ENCODE measurements around the gene HPGDS.

HPGDS gene

DNA sequence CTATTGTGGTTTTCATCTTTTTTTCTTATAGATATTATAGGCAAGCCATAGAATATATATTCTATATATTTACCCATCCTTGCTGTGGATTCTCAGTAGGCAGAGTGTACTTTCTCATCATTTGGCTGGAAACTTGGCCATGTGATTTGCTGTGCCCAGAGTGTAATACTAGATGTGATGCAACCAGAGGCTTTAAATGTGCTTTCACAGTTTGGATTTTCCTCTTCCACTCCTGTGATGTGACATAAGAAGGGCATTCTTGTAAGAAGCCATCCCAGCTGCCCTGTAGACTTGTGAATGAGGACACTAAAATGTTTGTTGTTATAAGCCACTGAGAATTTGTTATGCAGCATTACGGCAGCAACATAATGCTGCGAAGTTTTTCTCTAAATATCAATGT, 10.4 kb upstream of the HPGDS start:
- TF ChIP-seq, protein P1, sequence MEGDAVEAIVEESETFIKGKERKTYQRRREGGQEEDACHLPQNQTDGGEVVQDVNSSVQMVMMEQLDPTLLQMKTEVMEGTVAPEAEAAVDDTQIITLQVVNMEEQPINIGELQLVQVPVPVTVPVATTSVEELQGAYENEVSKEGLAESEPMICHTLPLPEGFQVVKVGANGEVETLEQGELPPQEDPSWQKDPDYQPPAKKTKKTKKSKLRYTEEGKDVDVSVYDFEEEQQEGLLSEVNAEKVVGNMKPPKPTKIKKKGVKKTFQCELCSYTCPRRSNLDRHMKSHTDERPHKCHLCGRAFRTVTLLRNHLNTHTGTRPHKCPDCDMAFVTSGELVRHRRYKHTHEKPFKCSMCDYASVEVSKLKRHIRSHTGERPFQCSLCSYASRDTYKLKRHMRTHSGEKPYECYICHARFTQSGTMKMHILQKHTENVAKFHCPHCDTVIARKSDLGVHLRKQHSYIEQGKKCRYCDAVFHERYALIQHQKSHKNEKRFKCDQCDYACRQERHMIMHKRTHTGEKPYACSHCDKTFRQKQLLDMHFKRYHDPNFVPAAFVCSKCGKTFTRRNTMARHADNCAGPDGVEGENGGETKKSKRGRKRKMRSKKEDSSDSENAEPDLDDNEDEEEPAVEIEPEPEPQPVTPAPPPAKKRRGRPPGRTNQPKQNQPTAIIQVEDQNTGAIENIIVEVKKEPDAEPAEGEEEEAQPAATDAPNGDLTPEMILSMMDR (IDR thresholded peaks at IDR 0.05): no peak

DNA sequence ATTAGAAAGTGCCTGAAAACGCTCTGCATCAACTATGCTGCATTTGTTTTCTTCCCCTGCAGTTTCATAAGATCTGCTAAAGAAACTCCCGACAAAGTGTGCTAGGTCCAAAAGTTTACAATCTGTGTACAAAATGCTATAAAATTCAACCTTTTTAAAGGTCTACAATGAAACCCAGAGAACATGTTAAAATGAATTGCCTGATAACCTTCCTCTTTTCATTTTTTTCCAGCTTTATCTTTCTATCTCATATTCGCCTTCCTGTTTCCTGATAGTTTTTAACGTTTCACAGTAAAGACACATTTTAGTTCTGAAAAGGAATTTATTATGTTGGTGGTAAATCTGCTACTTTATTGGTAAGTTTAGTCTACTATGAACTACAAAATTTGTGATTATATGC, 9.5 kb upstream of the HPGDS start:
- TF ChIP-seq, protein P1 (IDR thresholded peaks at IDR 0.05): no peak

DNA sequence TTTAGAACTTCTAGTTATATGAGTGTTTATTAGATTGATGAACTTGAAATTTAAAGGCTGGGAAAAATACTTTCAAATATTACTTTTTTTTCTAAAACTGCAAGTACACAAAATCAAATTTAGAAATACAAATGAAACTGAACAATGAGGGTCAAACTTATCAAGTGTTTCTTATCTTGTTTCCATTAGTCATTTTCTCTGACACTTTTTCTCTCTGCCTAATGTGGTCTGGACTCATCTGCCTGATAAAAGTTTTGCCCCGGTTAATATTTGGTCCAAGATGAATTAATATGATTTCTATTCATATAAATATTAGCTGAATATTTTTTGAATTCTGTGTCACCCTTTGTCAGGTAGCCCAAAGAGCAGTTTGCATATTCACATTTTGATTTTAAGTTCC, 8.7 kb upstream of the HPGDS start:
- TF ChIP-seq, protein P1 (IDR thresholded peaks at IDR 0.05): no peak

DNA sequence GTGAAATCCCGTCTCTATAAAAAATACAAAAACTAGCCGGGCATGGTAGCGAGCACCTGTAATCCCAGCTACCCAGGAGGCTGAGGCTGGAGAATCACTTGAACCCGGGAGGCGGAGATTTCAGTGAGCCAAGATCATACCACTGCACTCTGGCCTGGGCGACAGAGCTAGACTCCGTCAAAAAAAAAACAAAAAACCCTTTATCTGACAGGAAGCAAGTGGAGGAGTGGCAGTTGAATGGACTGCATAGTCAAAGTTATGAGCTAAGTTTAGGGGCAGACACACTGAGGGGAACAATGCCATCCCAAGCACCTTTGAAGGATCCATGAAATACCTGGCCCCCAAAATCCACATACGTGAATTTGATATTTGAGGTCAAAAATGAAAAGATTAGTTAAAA, 7.5 kb upstream of the HPGDS start:
- TF ChIP-seq, protein P1 (IDR thresholded peaks at IDR 0.05): no peak

DNA sequence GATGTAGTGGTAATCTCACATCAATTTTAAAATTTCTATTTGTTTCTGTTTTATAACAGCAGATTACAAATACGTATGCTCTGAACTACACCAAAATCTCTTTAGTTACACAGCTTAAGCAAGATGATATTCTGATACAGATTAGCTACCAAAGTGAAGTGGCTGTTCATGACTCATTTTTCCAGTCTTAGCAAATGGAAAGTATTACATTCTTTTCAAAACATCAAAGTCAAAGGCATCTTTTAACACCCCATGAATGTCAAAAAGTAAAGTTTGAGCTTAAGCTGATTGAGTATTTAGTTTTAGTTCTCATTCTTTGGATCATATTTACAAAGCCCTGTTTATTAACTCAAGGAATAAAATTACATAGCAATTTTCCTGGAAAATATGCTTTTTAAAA, 6.6 kb upstream of the HPGDS start:
- TF ChIP-seq, protein P1 (IDR thresholded peaks at IDR 0.05): no peak

DNA sequence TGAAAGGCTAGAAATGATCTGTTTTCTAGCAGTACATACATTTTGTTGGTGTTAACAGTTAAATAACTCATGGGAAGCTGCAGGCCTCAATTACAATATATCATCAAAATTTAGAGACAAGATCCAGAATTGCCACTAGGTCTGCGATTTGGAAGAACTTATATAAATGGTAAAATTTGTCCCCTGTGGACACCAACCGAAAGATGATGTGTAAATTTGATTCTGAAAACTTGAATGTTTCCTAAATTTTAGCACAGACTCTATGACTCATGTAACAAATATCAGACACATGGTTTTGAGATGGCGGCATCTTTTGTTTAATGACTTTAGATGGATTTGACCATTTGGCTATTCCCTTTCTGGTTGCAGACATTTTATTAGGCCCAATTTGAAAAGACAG, 6.0 kb upstream of the HPGDS start:
- TF ChIP-seq, protein P1 (IDR thresholded peaks at IDR 0.05): no peak

DNA sequence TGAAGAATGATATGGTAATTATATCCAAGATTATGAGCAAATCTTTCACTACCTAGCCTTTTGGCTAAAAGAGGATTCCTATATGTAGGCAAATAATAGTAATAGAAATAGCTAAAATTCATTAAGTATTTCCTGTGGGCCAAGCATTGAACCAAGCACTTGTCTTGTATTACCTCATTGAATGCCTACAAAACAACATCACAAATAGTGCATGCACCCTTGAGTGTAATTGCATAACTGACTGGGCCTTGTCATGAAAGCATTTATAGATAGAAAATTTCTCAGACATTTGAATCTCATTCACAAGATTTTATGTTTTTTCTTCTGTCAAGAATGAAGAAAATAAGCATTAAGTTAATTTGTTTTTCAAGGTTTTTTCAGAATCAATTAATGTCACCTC, 3.9 kb upstream of the HPGDS start:
- TF ChIP-seq, protein P1 (IDR thresholded peaks at IDR 0.05): no peak

DNA sequence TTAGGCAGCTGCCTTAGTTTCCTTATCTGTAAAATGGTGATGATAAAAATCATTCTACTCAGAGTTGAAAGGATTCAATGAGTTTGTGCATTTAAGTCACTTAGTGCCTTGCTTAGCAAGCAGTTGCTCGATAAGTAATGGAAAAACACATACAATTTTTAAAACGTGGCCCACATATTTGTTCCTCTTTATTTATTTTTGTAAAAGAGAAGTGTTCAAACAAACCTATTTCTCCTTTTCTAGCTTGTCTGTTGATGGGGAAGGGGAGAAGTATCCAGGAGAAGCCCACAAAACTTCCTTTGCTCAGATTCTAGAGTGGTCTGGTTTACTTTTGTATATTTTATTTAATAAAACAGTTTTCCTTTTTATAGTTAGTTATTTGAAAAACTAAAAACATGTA, 3.3 kb upstream of the HPGDS start:
- TF ChIP-seq, protein P1 (IDR thresholded peaks at IDR 0.05): no peak

Data from LNCAP (cell line).